Astrocyte (in vitro differentiated cells and primary cell): Measurements from ENCODE around the gene WIPF3. TPM values are rescaled to one million over a fixed set of nuclear protein-coding genes. Genes with fewer than 3 reads are reported as not detected.

Experiments
- DNase-seq: peaks from one replicate; pipeline ENCODE4 v3.0.0-alpha.2; 2010; ENCODE audit warnings: low read depth
- FAIRE-seq: peaks from 2 replicates; lab custom pipeline; 2011; peaks lifted over from hg19 to GRCh38; lab: Jason Lieb, UNC
- H2AFZ ChIP-seq: 2 replicates; pipeline ENCODE4 v1.6.0; 2012; ENCODE audit warnings: low read depth, low read length, inconsistent platforms
- H3K27ac ChIP-seq: 2 replicates; pipeline ENCODE4 v1.5.1; 2011; ENCODE audit warnings: low read depth, low read length, inconsistent platforms
- H3K27me3 ChIP-seq: 2 replicates; pipeline ENCODE4 v1.6.0; 2011; ENCODE audit warnings: low read length, inconsistent platforms; ENCODE audit not compliant: insufficient read depth
- H3K36me3 ChIP-seq: 2 replicates; pipeline ENCODE4 v1.5.1; 2011; ENCODE audit warnings: low read length, inconsistent platforms; ENCODE audit not compliant: insufficient read depth
- H3K4me1 ChIP-seq: 2 replicates; pipeline ENCODE4 v1.5.1; 2011; ENCODE audit warnings: low read length, inconsistent platforms; ENCODE audit not compliant: insufficient read depth
- H3K4me2 ChIP-seq: 2 replicates; pipeline ENCODE4 v1.6.0; 2012; ENCODE audit warnings: low read length, inconsistent platforms
- H3K4me3 ChIP-seq: 2 replicates; pipeline ENCODE4 v1.5.1; 2011; ENCODE audit warnings: low read depth, mild to moderate bottlenecking, low read length, inconsistent platforms; ENCODE audit not compliant: insufficient read depth
- H3K79me2 ChIP-seq: 2 replicates; pipeline ENCODE4 v1.6.0; 2012; ENCODE audit warnings: mild to moderate bottlenecking, low read length, inconsistent platforms; ENCODE audit not compliant: insufficient read depth
- H3K9ac ChIP-seq: 2 replicates; pipeline ENCODE4 v1.6.0; 2012; ENCODE audit warnings: mild to moderate bottlenecking, low read length, inconsistent platforms
- H3K9me3 ChIP-seq: 2 replicates; pipeline ENCODE4 v1.5.1; 2012; ENCODE audit warnings: low read depth, mild to moderate bottlenecking, low read length, inconsistent platforms; ENCODE audit not compliant: insufficient read depth
- H4K20me1 ChIP-seq: 2 replicates; pipeline ENCODE4 v1.6.0; 2012; ENCODE audit warnings: low read length, inconsistent platforms; ENCODE audit not compliant: insufficient read depth
- H3K27ac Mint-ChIP-seq: one replicate; pipeline ENCODE4 v1.8.0; 2021; ENCODE audit warnings: mild to moderate bottlenecking, mixed read lengths; ENCODE audit not compliant: unreplicated experiment
- H3K27me3 Mint-ChIP-seq: one replicate; pipeline ENCODE4 v1.8.0; 2021; ENCODE audit warnings: low read depth, mixed read lengths; ENCODE audit not compliant: unreplicated experiment
- H3K36me3 Mint-ChIP-seq: one replicate; pipeline ENCODE4 v1.8.0; 2021; ENCODE audit warnings: low read depth, mixed read lengths; ENCODE audit not compliant: unreplicated experiment
- H3K4me1 Mint-ChIP-seq: one replicate; pipeline ENCODE4 v1.8.0; 2021; ENCODE audit warnings: low read depth, mixed read lengths; ENCODE audit not compliant: unreplicated experiment
- H3K4me3 Mint-ChIP-seq: one replicate; pipeline ENCODE4 v1.8.0; 2021; ENCODE audit warnings: mild to moderate bottlenecking, moderate library complexity, mixed read lengths; ENCODE audit not compliant: unreplicated experiment
- H3K9me3 Mint-ChIP-seq: one replicate; pipeline ENCODE4 v1.8.0; 2021; ENCODE audit warnings: mild to moderate bottlenecking, mixed read lengths; ENCODE audit not compliant: unreplicated experiment
- CTCF ChIP-seq: IDR thresholded peaks from 2 replicates; pipeline ENCODE4 v1.5.1; 2011; ENCODE audit warnings: low read depth, mild to moderate bottlenecking, inconsistent platforms, low read length, moderate library complexity; ENCODE audit not compliant: insufficient read depth
- EZH2 ChIP-seq: IDR thresholded peaks from 2 replicates; pipeline ENCODE4 v1.6.1; 2012; ENCODE audit warnings: mild to moderate bottlenecking, low read length, inconsistent platforms; ENCODE audit not compliant: insufficient read depth
- total RNA-seq: library from RNA; stranded (reverse); gene quantifications from 2 replicates; pipeline ENCODE4 v1.2.1, GENCODE V29; 2021

Gene WIPF3
- total RNA-seq, 1 donor from 2014 or later, result 1.0 TPM

GRCh38 chr7:29859104-29859503 lies 52.8 kb downstream of the WIPF3 start:
- Histone ChIP-seq H3K4me3 (no peak overlapping the region), H3K27ac (no peak overlapping the region), H3K4me2 (no peak overlapping the region), H3K9ac (no peak overlapping the region), H3K36me3 (no peaks in the 10 kb centered on the region), H2AFZ (no peak overlapping the region), H3K9me3 (no peaks in the 10 kb centered on the region), H3K4me1 (no peaks in the 10 kb centered on the region), H4K20me1 (no peaks in the 10 kb centered on the region), H3K27me3 (no peaks in the 10 kb centered on the region), H3K79me2 (no peaks in the 10 kb centered on the region)
- TF ChIP-seq EZH2, result no peak
- no peak for TF ChIP-seq CTCF
- Mint-ChIP-seq H3K27ac (no peak overlapping the region), H3K27me3 (no peaks in the 10 kb centered on the region), H3K4me3 (no peak overlapping the region), H3K36me3 (peaks cover 3% of the 10 kb centered on the region), H3K4me1 (peaks cover 25% of the 10 kb centered on the region), H3K9me3 (no peaks in the 10 kb centered on the region)
- DNase-seq (no peak), FAIRE-seq (no peak)

DNA sequence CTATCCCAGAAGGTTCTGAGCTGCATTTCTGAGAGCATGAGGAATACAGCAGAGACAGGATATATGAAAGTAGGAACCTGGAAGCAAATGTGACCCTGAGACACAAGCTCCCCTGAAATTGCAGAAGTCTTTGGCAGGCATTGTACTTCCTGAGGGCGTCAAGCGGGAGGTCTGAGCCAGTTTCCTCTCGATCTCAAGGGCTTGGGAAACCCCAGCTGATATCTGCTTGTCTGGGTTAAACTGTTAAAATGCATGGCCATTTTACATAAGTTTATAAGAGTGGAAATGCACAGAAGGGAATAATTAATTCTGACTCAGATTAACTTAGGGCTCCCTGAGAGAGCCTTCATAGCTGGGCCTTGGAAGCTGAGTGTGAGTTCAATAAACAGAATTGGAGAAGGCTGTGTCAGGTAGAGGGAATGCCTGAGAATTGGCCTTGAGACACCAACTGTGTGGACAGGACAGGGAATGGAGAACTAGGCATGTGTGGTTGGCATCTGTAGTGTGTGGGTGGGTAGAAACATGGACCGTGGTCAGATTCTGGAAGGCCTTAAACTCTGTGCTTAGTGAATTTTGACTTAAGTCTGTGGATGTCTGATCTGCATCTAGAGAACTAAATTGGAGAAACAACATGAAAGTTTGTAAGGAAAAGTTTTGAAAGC lies 53.3 kb downstream of the WIPF3 start:
- peaks cover 3% of the 10 kb centered on the region for H3K36me3 Mint-ChIP-seq

More for the DNA sequence above, 53.3 kb downstream of the WIPF3 start:
- Histone ChIP-seq H4K20me1 (no peaks in the 10 kb centered on the region), H3K27me3 (no peaks in the 10 kb centered on the region), H3K4me1 (no peaks in the 10 kb centered on the region), H3K9me3 (no peaks in the 10 kb centered on the region), H3K27ac (no peak overlapping the region), H3K4me2 (no peak overlapping the region), H3K9ac (no peak overlapping the region), H2AFZ (no peak overlapping the region), H3K79me2 (no peaks in the 10 kb centered on the region), H3K4me3 (no peak overlapping the region), H3K36me3 (no peaks in the 10 kb centered on the region)
- no peak overlapping the region for H3K27ac Mint-ChIP-seq
- H3K9me3 Mint-ChIP-seq, result no peaks in the 10 kb centered on the region
- peak overlapping the region; percentile 31 for H3K4me3 Mint-ChIP-seq
- H3K27me3 Mint-ChIP-seq, result no peaks in the 10 kb centered on the region
- TF ChIP-seq EZH2 (no peak), CTCF (no peak)
- FAIRE-seq (no peak), DNase-seq (no peak)
- peaks cover 24% of the 10 kb centered on the region for H3K4me1 Mint-ChIP-seq
